GM15510 (cell line): ENCODE measurements around the gene PIKFYVE.

ENCODE experiments used
- POLR2A ChIP-seq: IDR thresholded peaks from 3 replicates; pipeline ENCODE4 v1.6.1; 2011; ENCODE audit warnings: borderline replicate concordance; ENCODE audit not compliant: insufficient read length; ENCODE audit errors: extremely low read depth

Gene PIKFYVE

GRCh38 chr2:208329485-208329884 is 63.4 kb downstream of the PIKFYVE start:
- no peak for TF ChIP-seq POLR2A

DNA sequence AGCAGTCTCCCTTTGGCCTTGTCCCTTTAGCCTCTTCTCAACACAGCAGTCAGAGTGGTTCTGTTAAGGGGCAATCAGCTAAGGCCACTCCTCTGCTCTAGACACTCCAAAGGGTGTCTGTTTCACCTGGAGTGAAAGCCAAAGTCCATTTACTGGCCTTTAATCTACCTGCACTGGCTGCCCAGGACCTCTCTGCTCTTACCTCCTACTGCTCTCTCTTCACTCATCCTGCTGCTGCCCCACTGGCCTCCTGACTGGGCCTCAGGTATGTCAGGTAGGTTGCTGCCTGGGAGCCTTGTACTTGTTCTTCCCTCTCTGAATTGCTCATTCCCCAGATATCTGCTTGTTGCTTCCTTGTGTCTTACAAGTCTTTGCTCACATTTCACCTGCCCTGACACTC is 68.2 kb downstream of the PIKFYVE start:
- no peak for TF ChIP-seq POLR2A

DNA sequence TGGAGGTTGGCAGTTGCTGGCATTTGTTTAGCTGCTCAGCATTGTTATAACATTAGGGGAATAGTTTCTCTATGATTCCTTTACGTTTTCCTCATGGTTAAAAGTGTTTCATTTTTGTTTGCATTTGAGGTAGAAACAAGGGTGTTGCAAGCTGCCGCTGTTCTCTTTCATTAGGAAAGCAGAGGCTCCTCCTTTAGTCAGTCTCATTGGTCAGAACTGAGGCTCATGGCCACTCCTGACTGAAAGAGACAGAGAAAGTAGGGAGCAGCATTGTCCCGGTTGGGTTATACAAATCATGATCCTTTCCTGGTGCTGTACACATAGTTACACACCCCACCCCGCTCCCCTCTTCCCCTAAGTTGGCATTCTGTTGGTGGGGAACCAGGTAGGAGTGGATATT is 80.7 kb downstream of the PIKFYVE start:
- TF ChIP-seq POLR2A = no peak

DNA sequence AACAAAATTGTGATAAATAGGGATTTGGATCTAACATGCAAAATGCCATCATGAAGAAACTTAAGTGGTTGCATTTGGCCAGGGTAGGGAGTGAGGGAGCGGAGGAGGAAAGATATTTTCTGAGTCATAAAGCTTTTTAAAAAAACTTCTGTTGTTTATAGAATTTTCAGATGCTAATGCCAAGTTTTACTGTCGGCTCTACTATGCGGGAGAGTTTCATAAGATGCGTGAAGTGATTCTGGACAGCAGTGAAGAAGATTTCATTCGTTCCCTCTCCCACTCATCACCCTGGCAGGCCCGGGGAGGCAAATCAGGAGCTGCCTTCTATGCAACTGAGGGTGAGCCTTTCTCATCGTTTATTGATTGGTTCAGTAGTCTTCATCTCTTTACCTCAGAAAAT is 84.6 kb downstream of the PIKFYVE start:
- TF ChIP-seq POLR2A = no peak

DNA sequence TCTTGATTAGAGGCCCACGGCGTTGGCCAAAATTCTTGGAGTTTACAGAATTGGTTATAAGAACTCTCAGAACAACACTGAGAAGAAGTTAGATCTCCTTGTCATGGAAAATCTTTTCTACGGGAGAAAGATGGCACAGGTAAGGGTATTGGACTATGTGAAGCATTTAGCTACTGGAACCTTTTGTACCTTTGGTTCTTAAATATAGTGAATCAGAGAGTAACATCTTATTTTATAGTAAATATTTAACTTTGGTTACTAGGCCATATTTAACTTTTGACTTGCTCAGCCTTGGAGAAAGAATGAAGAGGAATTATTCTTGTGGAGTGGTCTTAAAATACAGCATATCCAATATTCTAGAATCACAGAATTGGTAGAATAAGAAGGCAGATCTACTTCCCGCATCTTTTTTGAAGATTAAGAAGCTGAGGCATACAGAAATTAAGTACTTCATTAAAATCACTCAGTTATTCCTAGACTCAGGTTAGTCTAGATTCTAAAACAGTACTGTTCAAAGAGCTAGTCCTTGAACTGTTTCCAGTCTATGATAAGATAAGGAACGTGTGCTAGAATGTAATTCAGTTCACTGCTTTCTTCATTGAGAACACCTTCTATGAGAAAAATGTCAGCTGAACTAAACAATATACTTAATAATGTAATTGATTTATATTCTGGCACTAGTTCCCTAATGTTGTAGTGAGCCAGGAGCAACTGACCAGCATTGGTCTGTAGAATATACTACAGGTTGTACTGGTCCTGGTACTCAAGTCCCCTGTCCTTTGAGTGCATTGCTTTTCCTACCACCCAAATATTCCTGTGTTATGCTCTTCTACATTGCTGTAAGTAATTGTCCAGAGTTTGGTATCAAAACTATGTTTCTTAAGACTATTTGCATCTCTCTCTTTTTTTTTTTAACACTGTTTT is 86.9 kb downstream of the PIKFYVE start:
- TF ChIP-seq POLR2A = no peak

DNA sequence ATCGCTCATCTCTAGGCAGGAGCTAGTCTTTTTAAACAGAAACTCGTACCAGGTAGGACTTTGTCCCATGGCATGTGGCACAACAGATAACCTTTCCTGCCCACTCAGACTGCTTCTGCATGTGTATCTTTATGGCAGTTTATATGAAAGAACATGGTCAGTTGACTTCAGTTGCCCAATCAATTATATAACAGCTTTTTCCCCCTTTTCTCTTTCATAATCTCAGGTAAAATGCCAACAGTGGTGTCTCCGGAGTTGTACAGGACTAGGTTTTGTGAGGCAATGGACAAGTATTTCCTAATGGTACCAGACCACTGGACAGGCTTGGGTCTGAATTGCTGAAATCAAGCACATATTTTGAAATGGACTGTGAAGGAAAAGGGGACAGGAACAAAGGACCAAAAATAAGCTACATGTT is 88.9 kb downstream of the PIKFYVE start:
- no peak for TF ChIP-seq POLR2A

DNA sequence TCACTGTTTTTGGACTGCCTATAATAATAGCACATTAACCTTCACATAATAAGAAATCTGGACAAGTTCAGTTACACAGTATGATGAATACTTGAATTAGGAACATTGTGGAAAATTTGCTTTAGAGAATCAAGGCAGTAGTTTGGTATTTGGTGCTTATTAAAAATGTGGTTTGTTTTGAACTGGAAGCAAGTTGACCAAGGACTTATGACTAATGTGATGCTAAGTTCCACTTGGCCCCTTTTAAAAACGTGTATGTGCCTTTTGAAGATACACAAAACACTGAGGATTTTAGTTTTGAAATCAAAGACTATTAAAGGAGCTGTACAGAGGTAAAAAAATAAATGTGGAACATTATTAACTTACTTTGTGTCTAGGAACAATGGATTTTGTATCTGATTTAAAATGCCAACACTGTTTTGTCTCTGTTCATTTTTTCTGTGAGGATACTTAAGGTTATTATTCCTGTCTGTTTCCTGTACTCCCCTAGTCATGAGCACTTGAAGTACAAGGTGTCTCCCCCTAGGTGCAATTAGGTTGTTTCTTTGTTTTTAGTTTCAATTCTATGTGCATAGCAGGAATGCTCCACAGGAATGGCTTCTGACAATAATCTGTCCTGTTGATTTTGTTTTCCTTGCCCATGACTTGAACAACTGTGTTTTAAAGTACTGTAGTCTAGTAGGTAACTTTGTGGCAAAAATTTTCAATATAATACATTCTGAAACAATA is 91.0 kb downstream of the PIKFYVE start:
- no peak for TF ChIP-seq POLR2A

- TF ChIP-seq POLR2A = no peak
Measured at GRCh38 chr2:208358758-208359631, 92.9 kb downstream of the PIKFYVE start.

- no peak for TF ChIP-seq POLR2A
Measured at GRCh38 chr2:208359632-208359986, 93.6 kb downstream of the PIKFYVE start.

- no peak for TF ChIP-seq POLR2A
Measured at GRCh38 chr2:208360259-208361076, 94.4 kb downstream of the PIKFYVE start.

- TF ChIP-seq POLR2A = no peak
Measured at GRCh38 chr2:208361077-208361441, 95.0 kb downstream of the PIKFYVE start.

GRCh38 chr2:208363485-208363884 is 97.4 kb downstream of the PIKFYVE start:
- TF ChIP-seq POLR2A = no peak

DNA sequence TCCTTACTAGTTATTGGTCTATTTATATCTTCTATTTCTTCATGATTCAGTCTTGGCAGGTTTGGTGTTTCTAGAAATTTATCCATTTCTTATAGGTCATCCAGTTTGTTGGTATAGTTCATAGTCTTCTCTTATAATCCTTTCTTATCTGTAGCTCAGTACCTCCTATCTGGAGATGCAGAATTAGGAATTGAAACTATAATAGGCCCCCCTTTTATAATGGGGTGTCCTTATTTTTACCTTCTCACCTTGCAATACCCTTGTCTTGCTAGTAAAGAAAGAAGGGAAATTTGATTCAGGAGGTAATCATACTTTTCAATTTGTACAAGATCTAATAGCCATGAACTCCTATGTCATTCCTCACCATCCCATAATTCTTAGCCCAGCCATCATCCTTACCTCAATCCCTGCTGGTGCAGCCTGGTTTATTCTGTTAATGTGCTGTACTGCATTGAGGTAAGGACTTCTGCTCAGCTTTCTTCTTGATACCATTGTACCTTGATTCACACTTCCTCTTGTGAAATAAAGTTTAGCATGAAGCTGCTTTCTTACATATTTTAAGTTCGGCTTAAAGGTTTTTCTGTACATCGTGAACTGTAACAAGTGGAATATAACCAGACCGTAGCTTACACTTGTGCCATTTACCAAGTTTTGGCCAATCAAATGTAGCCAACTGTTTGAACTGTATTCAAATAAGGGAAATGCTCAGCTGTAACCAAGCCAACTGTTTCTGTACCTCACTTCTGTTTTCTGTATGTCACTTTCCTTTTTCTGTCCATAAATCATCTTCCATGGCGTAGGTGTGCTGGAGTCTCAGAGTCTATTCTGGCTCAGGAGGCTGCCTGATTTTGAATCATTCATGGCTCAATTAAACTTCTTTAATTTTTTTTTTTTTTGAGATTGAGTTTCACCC is 100.4 kb downstream of the PIKFYVE start:
- TF ChIP-seq POLR2A = no peak
